Measurements from ENCODE around the gene PITRM1. TPM values are rescaled to one million over a fixed set of nuclear protein-coding genes. Genes with fewer than 3 reads are reported as not detected.
A peak's percentile ranks its signal among the peaks of the same experiment; 100 is the strongest.

Gene PITRM1
- total RNA-seq, 1 donor from 2014 or later = 110 TPM

DNA sequence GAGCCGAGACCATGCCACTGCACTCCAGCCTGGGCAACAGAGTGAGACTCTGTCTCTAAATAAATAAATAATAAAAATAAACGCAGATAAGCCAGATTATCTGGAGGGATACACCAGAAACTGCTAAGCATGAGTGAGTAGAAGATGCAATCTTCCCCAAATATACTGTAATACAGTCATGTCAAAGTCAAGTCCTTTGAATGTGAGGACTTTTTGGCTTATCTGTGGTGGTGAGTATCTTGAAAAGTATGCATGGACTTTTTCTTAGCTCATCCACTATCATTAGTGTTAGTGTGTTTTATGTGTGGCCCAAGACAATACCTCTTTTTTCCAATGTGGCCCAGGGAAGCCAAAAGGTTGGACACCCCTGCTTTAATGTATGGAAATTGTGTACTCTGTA is 44.7 kb upstream of the PITRM1 start:
- H3K27ac ChIP-seq = no peak overlapping the region
- no peaks in the 10 kb centered on the region for H3K36me3 ChIP-seq
- H3K4me3 ChIP-seq = no peak overlapping the region
- no peaks in the 10 kb centered on the region for H3K27me3 ChIP-seq
- DNase-seq (ENCODE audit: low spot score in 2 of 2) = no peak
- intact Hi-C loops (cut with DNase I) = no loop called here
- TF ChIP-seq, protein P1, sequence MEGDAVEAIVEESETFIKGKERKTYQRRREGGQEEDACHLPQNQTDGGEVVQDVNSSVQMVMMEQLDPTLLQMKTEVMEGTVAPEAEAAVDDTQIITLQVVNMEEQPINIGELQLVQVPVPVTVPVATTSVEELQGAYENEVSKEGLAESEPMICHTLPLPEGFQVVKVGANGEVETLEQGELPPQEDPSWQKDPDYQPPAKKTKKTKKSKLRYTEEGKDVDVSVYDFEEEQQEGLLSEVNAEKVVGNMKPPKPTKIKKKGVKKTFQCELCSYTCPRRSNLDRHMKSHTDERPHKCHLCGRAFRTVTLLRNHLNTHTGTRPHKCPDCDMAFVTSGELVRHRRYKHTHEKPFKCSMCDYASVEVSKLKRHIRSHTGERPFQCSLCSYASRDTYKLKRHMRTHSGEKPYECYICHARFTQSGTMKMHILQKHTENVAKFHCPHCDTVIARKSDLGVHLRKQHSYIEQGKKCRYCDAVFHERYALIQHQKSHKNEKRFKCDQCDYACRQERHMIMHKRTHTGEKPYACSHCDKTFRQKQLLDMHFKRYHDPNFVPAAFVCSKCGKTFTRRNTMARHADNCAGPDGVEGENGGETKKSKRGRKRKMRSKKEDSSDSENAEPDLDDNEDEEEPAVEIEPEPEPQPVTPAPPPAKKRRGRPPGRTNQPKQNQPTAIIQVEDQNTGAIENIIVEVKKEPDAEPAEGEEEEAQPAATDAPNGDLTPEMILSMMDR (IDR thresholded peaks at IDR 0.05) = no peak
- no peaks in the 10 kb centered on the region for H3K9me3 ChIP-seq
- no peaks in the 10 kb centered on the region for H3K4me1 ChIP-seq

DNA sequence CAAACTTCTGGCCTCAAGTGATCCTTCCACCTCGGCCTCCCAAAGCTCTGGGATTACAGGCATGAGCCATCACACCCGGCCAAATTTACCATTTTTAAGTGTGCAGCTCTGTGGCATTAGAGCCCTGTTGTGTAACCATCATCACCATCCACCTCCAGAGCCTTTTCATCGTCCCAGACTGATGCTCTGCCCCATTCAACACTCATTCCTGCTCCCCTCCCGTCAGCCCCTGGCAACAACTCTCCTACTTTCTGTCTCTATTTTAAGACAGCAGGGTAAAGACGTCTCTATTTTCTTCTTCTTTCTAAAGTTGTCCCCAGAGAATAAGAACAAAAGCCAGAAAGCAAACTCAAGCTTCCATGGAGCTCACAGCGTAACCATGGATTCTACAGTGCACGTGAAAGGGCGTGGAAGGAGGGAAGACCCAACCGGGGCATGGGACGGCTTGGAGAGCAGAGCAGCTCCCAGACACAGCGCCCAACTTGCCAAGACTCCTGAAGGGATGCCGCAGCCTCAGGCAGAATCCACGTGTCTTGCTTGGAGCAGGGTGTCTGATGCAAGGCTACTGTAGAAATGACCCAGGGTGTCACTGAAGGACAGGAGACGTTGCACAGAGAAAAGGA is 42.7 kb upstream of the PITRM1 start:
- Histone ChIP-seq H3K27ac (no peak overlapping the region), H3K27me3 (no peaks in the 10 kb centered on the region), H3K36me3 (no peaks in the 10 kb centered on the region), H3K4me1 (no peaks in the 10 kb centered on the region), H3K4me3 (no peak overlapping the region), H3K9me3 (no peaks in the 10 kb centered on the region)
- no peak for DNase-seq (ENCODE audit: low spot score in 2 of 2)
- intact Hi-C loops (cut with DNase I) = no loop called here
- TF ChIP-seq, protein P1 (IDR thresholded peaks at IDR 0.05) = no peak

DNA sequence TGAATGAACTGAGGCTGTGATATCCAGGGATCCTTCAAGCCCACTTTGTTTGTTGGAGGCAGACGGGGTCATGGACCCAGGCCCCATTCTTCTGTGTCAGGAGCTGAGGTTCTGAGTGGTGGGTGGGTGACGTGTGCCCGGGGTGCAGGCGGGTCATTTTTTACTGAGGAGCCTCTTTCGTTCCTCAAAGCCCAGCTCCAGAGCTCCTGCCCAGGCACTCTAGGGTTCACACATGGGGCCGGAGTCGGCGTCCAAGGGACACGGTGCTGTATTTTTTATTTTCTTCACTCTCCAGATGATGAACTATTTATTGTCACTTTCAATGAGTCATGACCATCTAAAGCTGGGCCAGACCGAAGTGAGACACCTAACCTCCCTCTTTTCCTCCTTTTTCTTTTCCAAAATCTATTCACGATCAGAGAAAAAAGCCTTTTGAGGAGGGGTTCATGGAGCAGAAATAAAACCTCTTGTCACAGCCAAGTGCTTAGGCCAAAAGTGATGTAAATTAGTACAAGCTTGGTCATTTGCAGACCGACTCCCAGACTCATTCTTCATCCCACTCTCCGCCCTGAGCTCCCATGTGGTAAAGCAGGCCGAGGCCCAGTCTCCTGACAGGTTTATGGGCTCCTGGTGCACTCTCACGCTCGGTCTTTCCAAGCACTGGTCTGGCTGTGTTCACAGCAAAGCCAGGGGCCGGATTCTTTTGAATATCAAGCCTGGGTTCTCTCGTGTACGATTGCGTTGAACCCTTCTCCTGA is 41.4 kb upstream of the PITRM1 start:
- H3K4me1 ChIP-seq = no peaks in the 10 kb centered on the region
- no peaks in the 10 kb centered on the region for H3K9me3 ChIP-seq
- H3K27me3 ChIP-seq = no peaks in the 10 kb centered on the region
- no peaks in the 10 kb centered on the region for H3K36me3 ChIP-seq
- DNase-seq (ENCODE audit: low spot score in 2 of 2) = peak in 1 of 2 donors; percentile 45
- intact Hi-C loops (cut with DNase I) = no loop called here
- no peak overlapping the region for H3K27ac ChIP-seq
- H3K4me3 ChIP-seq = no peak overlapping the region
- TF ChIP-seq, protein P1 (IDR thresholded peaks at IDR 0.05) = no peak

DNA sequence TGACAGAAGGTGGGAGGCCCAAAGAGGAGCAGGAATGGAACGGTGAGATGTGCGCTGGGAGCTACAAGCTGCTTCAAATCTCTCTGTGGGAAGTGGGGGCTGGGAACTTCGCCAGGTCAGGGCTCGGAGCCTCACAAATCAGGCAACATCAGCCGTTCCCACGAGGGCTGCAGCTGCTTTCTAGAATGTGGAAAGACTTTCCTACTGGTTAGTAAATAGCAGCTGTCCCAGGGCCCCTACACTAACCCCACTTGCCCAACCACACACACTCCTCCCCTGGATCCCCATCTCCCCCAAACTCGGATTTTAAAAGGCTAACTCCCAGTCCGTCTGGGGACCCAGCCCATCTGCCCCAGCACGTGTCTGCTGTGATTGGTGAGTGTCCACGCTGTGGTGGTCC is 40.6 kb upstream of the PITRM1 start:
- H3K4me1 ChIP-seq = no peaks in the 10 kb centered on the region
- H3K4me3 ChIP-seq = no peak overlapping the region
- intact Hi-C loops (cut with DNase I) = no loop called here
- no peaks in the 10 kb centered on the region for H3K9me3 ChIP-seq
- peak in 1 of 2 donors; percentile 39 for DNase-seq (ENCODE audit: low spot score in 2 of 2)
- H3K27me3 ChIP-seq = no peaks in the 10 kb centered on the region
- H3K27ac ChIP-seq = no peak overlapping the region
- H3K36me3 ChIP-seq = no peaks in the 10 kb centered on the region
- TF ChIP-seq, protein P1 (IDR thresholded peaks at IDR 0.05) = no peak

DNA sequence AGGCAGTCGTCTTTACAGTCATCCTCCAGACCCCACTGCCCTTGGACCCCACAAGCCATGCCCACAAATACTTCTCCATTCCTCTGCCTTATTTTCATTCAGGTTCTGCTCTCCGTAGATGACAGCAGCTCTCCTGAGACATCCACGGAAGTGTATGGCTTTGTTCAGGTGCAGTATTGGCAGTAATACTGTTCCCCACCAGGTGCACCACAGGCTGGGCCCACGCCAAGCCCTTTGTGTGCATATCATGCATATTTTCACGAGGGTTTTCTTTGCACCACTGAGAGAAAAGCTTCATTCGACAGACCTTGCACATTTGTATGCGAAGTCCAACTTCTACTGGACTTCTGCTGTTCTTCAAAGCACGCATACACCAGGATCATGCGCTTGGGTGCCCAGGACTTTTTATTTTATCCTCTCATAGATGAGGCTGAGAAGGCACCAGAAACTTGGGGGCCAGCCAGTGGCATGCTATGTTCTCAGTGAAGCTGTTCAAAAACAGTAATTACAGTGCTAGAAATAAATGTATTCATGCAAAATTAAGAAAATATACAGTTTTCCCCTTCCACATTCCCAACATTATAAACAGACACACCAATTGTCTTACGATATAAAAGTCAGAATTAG is 37.8 kb upstream of the PITRM1 start:
- DNase-seq (ENCODE audit: low spot score in 2 of 2) = no peak
- Histone ChIP-seq H3K9me3 (no peaks in the 10 kb centered on the region), H3K36me3 (no peaks in the 10 kb centered on the region), H3K27me3 (no peaks in the 10 kb centered on the region), H3K27ac (no peak overlapping the region), H3K4me3 (no peak overlapping the region), H3K4me1 (no peaks in the 10 kb centered on the region)
- intact Hi-C loops (cut with DNase I) = no loop called here
- TF ChIP-seq, protein P1 (IDR thresholded peaks at IDR 0.05) = no peak
